CD14-positive monocyte (primary cell): ENCODE measurements around the gene FRMD3. TPM values are rescaled to one million over a fixed set of nuclear protein-coding genes. Genes with fewer than 3 reads are reported as not detected.

Experiments
- DNase-seq, 3 donors: peaks; one replicate each; pipeline ENCODE4 v3.0.0-alpha.2; 2011 to 2022
- H2AFZ ChIP-seq: 2 replicates; pipeline ENCODE4 v1.6.0; 2012; ENCODE audit warnings: mild to moderate bottlenecking, low read depth, low read length, inconsistent platforms; ENCODE audit not compliant: insufficient read depth, poor library complexity, severe bottlenecking
- H3K27ac ChIP-seq, 2 donors: 1 replicate in 1 of 2; 2 replicates in 1 of 2; pipeline ENCODE4 v1.5.1; 2012 to 2013; ENCODE audit warnings: low read length in 2 of 2, control low read depth in 1 of 2, inconsistent platforms in 1 of 2, low read depth in 1 of 2, mild to moderate bottlenecking in 1 of 2
- H3K27me3 ChIP-seq, 2 donors: one replicate each; pipeline versions ENCODE4 v1.6.0 to v1.6.1; 2011 to 2013; ENCODE audit warnings: low read length in 2 of 2; ENCODE audit not compliant: control insufficient read depth in 2 of 2, insufficient read depth in 2 of 2
- H3K36me3 ChIP-seq, 2 donors: replicated peaks in 1 of 2; 1 replicate in 1 of 2; 2 replicates in 1 of 2; pipeline versions ENCODE4 v1.5.1 to v1.6.1; 2012 to 2013; ENCODE audit warnings: low read length in 2 of 2, control low read depth in 1 of 2, inconsistent platforms in 1 of 2, mild to moderate bottlenecking in 1 of 2; ENCODE audit not compliant: insufficient read depth in 2 of 2, control insufficient read depth in 1 of 2
- H3K4me1 ChIP-seq, 2 donors: 1 replicate in 1 of 2; 2 replicates in 1 of 2; pipeline versions ENCODE4 v1.5.1 to v1.6.1; 2012 to 2013; ENCODE audit warnings: low read length in 2 of 2, control low read depth in 1 of 2, inconsistent platforms in 1 of 2, mild to moderate bottlenecking in 1 of 2, moderate library complexity in 1 of 2; ENCODE audit not compliant: insufficient read depth in 2 of 2, control insufficient read depth in 1 of 2
- H3K4me2 ChIP-seq: replicated peaks from 2 replicates; pipeline ENCODE3; 2012; ENCODE audit warnings: low read length, moderate library complexity, mild to moderate bottlenecking; ENCODE audit not compliant: poor library complexity, severe bottlenecking; ENCODE audit errors: extremely low read depth
- H3K4me3 ChIP-seq, 3 experiments: fragments of 200-600 bp in 1 of 3; sonication (generic) in 1 of 3; replicated peaks in 1 of 3; 1 replicate in 2 of 3; 2 replicates in 1 of 3; pipeline ENCODE4 v1.5.1; 2011 to 2013; ENCODE audit warnings: low read length in 3 of 3, mild to moderate bottlenecking in 3 of 3, control low read depth in 2 of 3, low read depth in 2 of 3, inconsistent platforms in 1 of 3, moderate library complexity in 1 of 3
- H3K79me2 ChIP-seq: 2 replicates; pipeline ENCODE4 v1.6.0; 2012; ENCODE audit warnings: mild to moderate bottlenecking, control low read depth, inconsistent platforms, low read length, moderate library complexity; ENCODE audit not compliant: insufficient read depth
- H3K9ac ChIP-seq: 2 replicates; pipeline ENCODE4 v1.6.0; 2017; ENCODE audit warnings: low read length, mild to moderate bottlenecking; ENCODE audit not compliant: insufficient read depth, poor library complexity, severe bottlenecking
- H3K9me3 ChIP-seq, 2 donors: replicated peaks in 1 of 2; 1 replicate in 1 of 2; 2 replicates in 1 of 2; pipeline versions ENCODE4 v1.5.1 to v1.6.1; 2012 to 2013; ENCODE audit warnings: low read length in 2 of 2, control low read depth in 1 of 2; ENCODE audit not compliant: control insufficient read depth in 1 of 2, insufficient read depth in 1 of 2
- H4K20me1 ChIP-seq: 2 replicates; pipeline ENCODE4 v1.6.0; 2012; ENCODE audit warnings: mild to moderate bottlenecking, low read length, control low read depth, moderate library complexity; ENCODE audit not compliant: insufficient read depth
- H3K27ac Mint-ChIP-seq, 7 donors: one replicate each; pipeline ENCODE4 v1.8.0; 2020; ENCODE audit warnings: mild to moderate bottlenecking in 7 of 7, mixed read lengths in 7 of 7, moderate library complexity in 6 of 7, inconsistent platforms in 2 of 7
- H3K27me3 Mint-ChIP-seq, 3 donors: one replicate each; pipeline ENCODE4 v1.8.0; 2021 to 2022; ENCODE audit warnings: low read depth in 3 of 3, mild to moderate bottlenecking in 3 of 3, mixed read lengths in 3 of 3, moderate library complexity in 3 of 3, inconsistent platforms in 1 of 3
- H3K36me3 Mint-ChIP-seq, 2 donors: one replicate each; pipeline ENCODE4 v1.8.0; 2020; ENCODE audit warnings: mixed read lengths in 2 of 2, inconsistent platforms in 1 of 2, mild to moderate bottlenecking in 1 of 2
- H3K4me1 Mint-ChIP-seq: one replicate; pipeline ENCODE4 v1.8.0; 2020; ENCODE audit warnings: mild to moderate bottlenecking, mixed read lengths
- H3K4me3 Mint-ChIP-seq, 2 donors: one replicate each; pipeline ENCODE4 v1.8.0; 2020; ENCODE audit warnings: mild to moderate bottlenecking in 2 of 2, mixed read lengths in 2 of 2, moderate library complexity in 1 of 2
- H3K9me3 Mint-ChIP-seq, 7 donors: one replicate each; pipeline ENCODE4 v1.8.0; 2020 to 2022; ENCODE audit warnings: mixed read lengths in 7 of 7, mild to moderate bottlenecking in 6 of 7, moderate library complexity in 6 of 7, inconsistent platforms in 2 of 7
- CTCF ChIP-seq: fragments of 200-600 bp; IDR thresholded peaks from one replicate; pipeline ENCODE4 v1.8.0; 2022; ENCODE audit warnings: antibody characterized with exemption, mild to moderate bottlenecking
- WGBS: methylation state at CpG from one replicate; pipeline ENCODE4 v1.1.5; 2013; ENCODE audit warnings: missing lambda C conversion rate; ENCODE audit not compliant: insufficient coverage; 5-methylcytosine and 5-hydroxymethylcytosine counted together
- intact Hi-C, 2 donors: fragments of 100-400 bp; cut with micrococcal nuclease; formaldehyde crosslinking; loops; one replicate each; pipeline versions ENCODE4 v1.15.0 to v1.15.1; 2023
- polyA plus RNA-seq, 3 donors: library from polyadenylated mRNA; depleted of rRNA in 1 of 3; unstranded in 2 of 3; stranded (reverse) in 1 of 3; fragments of 300-500 nt in 2 of 3; fragments of >200 nt in 1 of 3; fragmentation: Illumina TruSeq in 2 of 3; gene quantifications; 1 replicate in 2 of 3; 2 replicates in 1 of 3; pipeline ENCODE4 v1.2.3, GENCODE V29; 2012 to 2021

The FRMD3 gene
- polyA plus RNA-seq, 3 donors: 2.8 to 9.8 (median 4.2) TPM

DNA sequence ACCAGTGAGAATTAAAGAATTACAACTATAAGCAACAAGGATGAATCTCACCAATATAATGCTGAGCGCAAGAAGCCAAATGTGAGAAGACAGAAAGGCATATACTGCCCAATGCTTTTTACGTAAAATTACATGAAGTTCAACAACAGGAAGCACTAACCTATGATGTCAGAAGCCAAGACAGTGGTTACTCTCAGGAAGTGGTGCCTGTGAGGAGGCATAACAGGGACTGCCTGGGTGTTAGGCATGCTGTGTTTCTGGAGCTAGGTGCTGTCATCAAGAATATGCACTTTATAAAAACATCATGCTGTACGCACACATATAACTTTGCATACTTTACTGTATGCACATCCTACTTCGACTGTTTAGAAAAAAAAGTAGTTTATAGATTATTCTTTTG, 30.1 kb downstream of the FRMD3 start:
- Histone ChIP-seq H2AFZ (no peak overlapping the region), H3K79me2 (peaks cover 11% of the 10 kb centered on the region), H3K9ac (no peak overlapping the region), H3K27ac (peak overlapping the region in 1 of 2 donors; percentile 61), H3K36me3 (no peaks in the 10 kb centered on the region), H3K4me1 (peaks cover 30 to 42% of the 10 kb centered on the region in 2 donors), H3K4me3 (no peak overlapping the region), H3K9me3 (no peaks in the 10 kb centered on the region), H4K20me1 (no peaks in the 10 kb centered on the region), H3K27me3 (no peaks in the 10 kb centered on the region), H3K4me2 (no peak overlapping the region)
- no peaks in the 10 kb centered on the region for H3K9me3 Mint-ChIP-seq
- intact Hi-C loops: loop anchor here in 1 of 2 donors (5.0 kb wide), 1 partner anchor 36 kb away; no protein-coding TSS in a partner anchor
- TF ChIP-seq CTCF: no peak
- peaks cover 0 to 2% (median 0%) of the 10 kb centered on the region in 3 donors for H3K27me3 Mint-ChIP-seq
- peaks cover 39% of the 10 kb centered on the region for H3K4me1 Mint-ChIP-seq
- H3K4me3 Mint-ChIP-seq: no peak overlapping the region
- peak overlapping the region in 3 of 7 donors; percentile 15 to 82 (median 78) for H3K27ac Mint-ChIP-seq
- peak; percentile 42 to 62 (median 62) for DNase-seq
- WGBS: no CpG with 5 or more reads among the region's 4 CpGs
- peaks cover 0 to 5% of the 10 kb centered on the region in 2 donors for H3K36me3 Mint-ChIP-seq

DNA sequence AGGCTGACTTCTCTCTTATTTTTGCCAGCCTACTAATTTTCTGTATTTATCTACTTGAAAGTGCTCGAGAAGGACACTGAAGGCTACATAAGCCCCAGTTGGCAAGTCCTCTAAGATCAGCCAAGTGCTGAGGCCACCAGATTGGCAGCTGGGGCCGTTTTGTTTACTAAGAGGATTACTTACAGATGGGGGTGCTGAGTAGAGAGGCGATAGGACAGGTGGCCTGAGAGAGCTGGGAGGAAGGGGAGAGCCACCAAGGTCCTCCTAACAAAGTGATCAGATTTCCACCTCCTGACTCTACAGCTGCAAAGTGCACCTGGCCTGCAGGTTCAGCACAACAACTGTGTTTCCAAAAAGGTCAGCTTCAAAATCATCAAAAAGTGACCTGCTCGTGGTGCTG, 32.9 kb downstream of the FRMD3 start:
- H3K27ac Mint-ChIP-seq: no peak overlapping the region
- no peak overlapping the region for H3K9ac ChIP-seq
- intact Hi-C loops: loop anchor here in 1 of 2 donors (5.0 kb wide), 1 partner anchor 33 kb away; no protein-coding TSS in a partner anchor
- H3K4me3 ChIP-seq: no peak overlapping the region
- no peak for DNase-seq
- H4K20me1 ChIP-seq: no peaks in the 10 kb centered on the region
- no peak for TF ChIP-seq CTCF
- peaks cover 4 to 5% of the 10 kb centered on the region in 2 donors for H3K36me3 Mint-ChIP-seq
- no peak overlapping the region for H3K4me3 Mint-ChIP-seq
- peaks cover 5% of the 10 kb centered on the region for H3K79me2 ChIP-seq
- peaks cover 6 to 14% of the 10 kb centered on the region in 2 donors for H3K4me1 ChIP-seq
- H3K9me3 Mint-ChIP-seq: peaks cover 0 to 1% (median 0%) of the 10 kb centered on the region in 7 donors
- peaks cover 0 to 2% (median 0%) of the 10 kb centered on the region in 3 donors for H3K27me3 Mint-ChIP-seq
- H3K27me3 ChIP-seq: no peaks in the 10 kb centered on the region
- WGBS: no CpG with 5 or more reads among the region's 4 CpGs
- H3K36me3 ChIP-seq: no peaks in the 10 kb centered on the region
- H2AFZ ChIP-seq: no peak overlapping the region
- H3K9me3 ChIP-seq: no peaks in the 10 kb centered on the region
- H3K27ac ChIP-seq: no peak overlapping the region
- H3K4me1 Mint-ChIP-seq: peaks cover 16% of the 10 kb centered on the region
- no peak overlapping the region for H3K4me2 ChIP-seq
